Upper lobe of right lung (tissue), 1 donor: Measurements from ENCODE around the gene TMPRSS4. TPM values are rescaled to one million over a fixed set of nuclear protein-coding genes. Genes with fewer than 3 reads are reported as not detected.

Experiments used
- ATAC-seq: fragments of 200-7000 bp; cut with Tn5 transposase; one replicate; pipeline ENCODE4 v1.9.1; 2020; ENCODE audit warnings: mild to moderate bottlenecking, moderate library complexity
- DNase-seq: peaks from one replicate; pipeline ENCODE4 v3.0.0-alpha.2; 2020
- H3K27ac ChIP-seq: fragments of 200-600 bp; one replicate; pipeline ENCODE4 v1.8.0; 2022
- H3K27me3 ChIP-seq: fragments of 200-600 bp; one replicate; pipeline ENCODE4 v1.8.0; 2022; ENCODE audit warnings: mild to moderate bottlenecking
- H3K36me3 ChIP-seq: fragments of 200-600 bp; one replicate; pipeline ENCODE4 v1.8.0; 2022
- H3K4me1 ChIP-seq: fragments of 200-600 bp; one replicate; pipeline ENCODE4 v1.8.0; 2022
- H3K4me3 ChIP-seq: fragments of 200-600 bp; one replicate; pipeline ENCODE4 v1.8.0; 2022; ENCODE audit warnings: mild to moderate bottlenecking
- H3K9me3 ChIP-seq: fragments of 200-600 bp; one replicate; pipeline ENCODE4 v1.8.0; 2022
- intact Hi-C: fragments of 100-400 bp; cut with DNase I; formaldehyde crosslinking; loops from one replicate; pipeline ENCODE4 v1.11.0; 2022
- total RNA-seq: library from RNA; stranded (reverse); fragmentation: NEBNext Ultra II Directional; extraction: Animal tissue kit (Norgen Biotek cat#: 25700); gene quantifications from one replicate; pipeline ENCODE4 v1.2.1, GENCODE V29; 2021
- TF ChIP-seq, protein P1 (sequence below): fragments of 200-600 bp; IDR thresholded peaks from one replicate; pipeline ENCODE4 v1.8.0; 2022; ENCODE audit warnings: antibody characterized with exemption
- donor health status: DM: no; HTN: yes; CAD: no; lungs with severe emphysema.

TMPRSS4 gene
- total RNA-seq, 1 donor from 2014 or later, result 3.0 TPM

DNA sequence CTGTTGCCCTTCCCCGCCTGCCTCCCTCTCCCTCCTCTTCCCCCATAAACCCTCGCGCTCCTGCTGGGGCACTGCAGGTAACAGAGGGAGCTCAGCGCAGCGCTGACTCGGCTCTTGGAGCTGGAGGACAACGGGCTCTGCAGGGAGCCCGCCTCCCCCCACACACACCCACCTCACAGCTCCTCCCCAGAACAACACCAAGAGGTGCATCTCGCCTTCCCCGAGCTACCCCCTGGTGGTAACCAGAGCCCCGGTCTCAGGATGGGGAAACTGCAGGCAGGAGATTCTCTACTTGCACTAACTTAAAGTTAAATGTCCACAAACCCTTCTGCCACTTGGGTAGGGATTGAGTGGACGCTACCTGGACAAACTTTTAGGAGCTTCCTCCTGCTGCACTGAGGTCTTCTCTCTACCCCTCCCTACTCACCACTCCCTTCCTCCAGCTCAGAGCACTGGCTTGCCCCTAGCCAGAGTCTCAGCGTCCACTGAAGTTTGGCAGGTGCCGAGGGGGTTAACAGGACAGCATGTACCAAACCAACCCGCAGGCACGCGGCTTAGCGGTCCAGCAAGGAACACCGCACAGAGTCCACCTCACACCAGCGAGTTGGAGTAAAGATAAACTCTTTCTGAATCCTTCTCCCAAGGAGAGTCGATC lies 79.8 kb downstream of the TMPRSS4 start:
- TF ChIP-seq, protein P1, sequence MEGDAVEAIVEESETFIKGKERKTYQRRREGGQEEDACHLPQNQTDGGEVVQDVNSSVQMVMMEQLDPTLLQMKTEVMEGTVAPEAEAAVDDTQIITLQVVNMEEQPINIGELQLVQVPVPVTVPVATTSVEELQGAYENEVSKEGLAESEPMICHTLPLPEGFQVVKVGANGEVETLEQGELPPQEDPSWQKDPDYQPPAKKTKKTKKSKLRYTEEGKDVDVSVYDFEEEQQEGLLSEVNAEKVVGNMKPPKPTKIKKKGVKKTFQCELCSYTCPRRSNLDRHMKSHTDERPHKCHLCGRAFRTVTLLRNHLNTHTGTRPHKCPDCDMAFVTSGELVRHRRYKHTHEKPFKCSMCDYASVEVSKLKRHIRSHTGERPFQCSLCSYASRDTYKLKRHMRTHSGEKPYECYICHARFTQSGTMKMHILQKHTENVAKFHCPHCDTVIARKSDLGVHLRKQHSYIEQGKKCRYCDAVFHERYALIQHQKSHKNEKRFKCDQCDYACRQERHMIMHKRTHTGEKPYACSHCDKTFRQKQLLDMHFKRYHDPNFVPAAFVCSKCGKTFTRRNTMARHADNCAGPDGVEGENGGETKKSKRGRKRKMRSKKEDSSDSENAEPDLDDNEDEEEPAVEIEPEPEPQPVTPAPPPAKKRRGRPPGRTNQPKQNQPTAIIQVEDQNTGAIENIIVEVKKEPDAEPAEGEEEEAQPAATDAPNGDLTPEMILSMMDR, result no peak

DNA sequence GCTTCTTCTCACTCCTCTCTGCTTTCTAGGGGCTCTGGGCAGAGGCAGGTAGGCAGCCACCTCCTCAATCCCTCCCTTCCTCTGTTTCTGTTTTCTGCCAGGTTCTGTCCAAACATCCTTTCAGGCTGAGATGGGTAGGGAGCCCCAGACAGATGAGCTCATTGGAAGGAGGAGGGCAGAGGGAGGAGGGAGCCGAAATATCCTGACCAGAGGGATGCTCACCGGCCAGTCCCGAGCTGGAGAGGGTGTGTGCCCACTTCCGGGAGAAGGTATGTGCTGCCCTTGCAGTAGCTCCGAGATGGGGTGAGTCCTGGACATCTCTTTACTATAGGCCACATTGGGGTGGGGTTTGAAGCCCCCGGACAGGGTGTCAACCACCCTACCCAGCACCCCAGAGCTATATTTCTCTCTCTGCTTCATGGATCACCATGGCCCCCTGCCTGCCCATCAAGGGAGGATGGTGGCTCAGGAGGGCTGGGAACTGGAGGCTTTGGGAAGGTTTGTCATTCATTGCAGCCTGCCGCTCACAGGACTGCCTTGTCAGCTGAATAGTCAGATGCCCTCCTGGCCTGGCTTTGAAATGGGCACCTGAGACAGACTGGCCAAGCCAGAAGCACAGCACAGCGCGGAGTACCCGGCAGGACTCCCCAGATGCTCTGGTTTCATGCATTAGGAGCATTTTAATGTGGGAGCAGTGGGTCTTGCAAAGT lies 80.5 kb downstream of the TMPRSS4 start:
- no peaks in the 10 kb centered on the region for H3K36me3 ChIP-seq
- intact Hi-C loops, result no loop called here
- peaks cover 42% of the 10 kb centered on the region for H3K27me3 ChIP-seq
- ATAC-seq (no peak), DNase-seq (no peak)
- no peaks in the 10 kb centered on the region for H3K4me1 ChIP-seq
- TF ChIP-seq, protein P1, result no peak
- H3K27ac ChIP-seq, result no peak overlapping the region
- no peak overlapping the region for H3K4me3 ChIP-seq
- H3K9me3 ChIP-seq, result no peaks in the 10 kb centered on the region

More for the DNA sequence above, 79.8 kb downstream of the TMPRSS4 start:
- Histone ChIP-seq H3K27me3 (peaks cover 48% of the 10 kb centered on the region), H3K4me3 (no peak overlapping the region), H3K4me1 (no peaks in the 10 kb centered on the region), H3K9me3 (no peaks in the 10 kb centered on the region), H3K27ac (no peak overlapping the region), H3K36me3 (no peaks in the 10 kb centered on the region)
- intact Hi-C loops, result no loop called here
- DNase-seq (no peak), ATAC-seq (no peak)

- Histone ChIP-seq H3K27me3 (peaks cover 6% of the 10 kb centered on the region), H3K4me1 (no peaks in the 10 kb centered on the region), H3K27ac (no peak overlapping the region), H3K4me3 (no peak overlapping the region), H3K9me3 (no peaks in the 10 kb centered on the region), H3K36me3 (no peaks in the 10 kb centered on the region)
- ATAC-seq (no peak), DNase-seq (no peak)
- TF ChIP-seq, protein P1, result no peak
- intact Hi-C loops, result no loop called here
Measured at GRCh38 chr11:118161786-118162185, 84.9 kb downstream of the TMPRSS4 start.

DNA sequence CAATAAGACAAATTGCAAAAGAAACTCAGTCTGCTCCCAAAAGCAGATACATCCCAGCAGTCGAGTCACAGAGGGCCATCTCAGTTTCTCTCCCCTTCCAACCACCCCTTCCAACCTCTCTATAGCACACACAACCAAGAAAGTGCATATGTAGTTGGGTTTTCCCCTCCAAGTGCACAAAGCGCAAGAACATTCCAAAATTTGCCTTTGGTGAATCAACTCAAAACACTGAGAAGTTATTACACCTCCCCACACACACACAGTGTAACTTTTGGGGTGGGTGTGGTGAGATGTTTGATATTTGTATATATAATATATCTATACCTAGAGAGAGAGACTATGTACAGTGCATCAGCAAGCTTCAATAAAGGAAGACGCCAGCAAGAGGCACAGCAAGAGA lies 86.0 kb downstream of the TMPRSS4 start:
- Histone ChIP-seq H3K27ac (no peak overlapping the region), H3K4me3 (no peak overlapping the region), H3K36me3 (no peaks in the 10 kb centered on the region), H3K4me1 (no peaks in the 10 kb centered on the region), H3K9me3 (no peaks in the 10 kb centered on the region), H3K27me3 (no peaks in the 10 kb centered on the region)
- TF ChIP-seq, protein P1, result no peak
- DNase-seq (no peak), ATAC-seq (no peak)
- intact Hi-C loops, result no loop called here

GRCh38 chr11:118163494-118163893 lies 86.6 kb downstream of the TMPRSS4 start:
- no peak overlapping the region for H3K4me3 ChIP-seq
- H3K27ac ChIP-seq, result no peak overlapping the region
- intact Hi-C loops, result no loop called here
- H3K4me1 ChIP-seq, result no peaks in the 10 kb centered on the region
- no peaks in the 10 kb centered on the region for H3K27me3 ChIP-seq
- H3K9me3 ChIP-seq, result no peaks in the 10 kb centered on the region
- DNase-seq, result no peak
- ATAC-seq, result no peak
- no peaks in the 10 kb centered on the region for H3K36me3 ChIP-seq
- TF ChIP-seq, protein P1, result no peak
